Fibroblast of skin of right quadriceps (primary cell): ENCODE measurements around the gene RNF157.

Experiments
- DNase-seq: peaks from one replicate; pipeline ENCODE4 v3.0.0-alpha.2; 2013

The RNF157 gene

GRCh38 chr17:76240461-76241203 is at the start of gene RNF157:
Gene RNF157, minus strand, starts transcription at chr17:76240493. Its CDS starts 253 bp downstream, at chr17:76240240.
- DNase-seq = peak; percentile 37

GRCh38 chr17:76281573-76282371 is 41.5 kb upstream of the RNF157 start:
- no peak for DNase-seq

- no peak for DNase-seq
Observed at GRCh38 chr17:76280650-76281049, 40.4 kb upstream of the RNF157 start.

GRCh38 chr17:76279742-76280287 is 39.5 kb upstream of the RNF157 start:
- DNase-seq = no peak

GRCh38 chr17:76278952-76279741 is 38.9 kb upstream of the RNF157 start:
- DNase-seq = peak; percentile 68

GRCh38 chr17:76278268-76278908 is 38.1 kb upstream of the RNF157 start:
- DNase-seq = no peak

GRCh38 chr17:76277300-76278267 is 37.3 kb upstream of the RNF157 start:
- no peak for DNase-seq

- no peak for DNase-seq
Observed at GRCh38 chr17:76276461-76277299, 36.4 kb upstream of the RNF157 start.

GRCh38 chr17:76276069-76276431 is 35.8 kb upstream of the RNF157 start:
- DNase-seq = no peak

GRCh38 chr17:76275382-76276068 is 35.2 kb upstream of the RNF157 start:
- no peak for DNase-seq

- no peak for DNase-seq
Observed at GRCh38 chr17:76274112-76274956, 34.0 kb upstream of the RNF157 start.

GRCh38 chr17:76273445-76274111 is 33.3 kb upstream of the RNF157 start:
- DNase-seq = no peak

GRCh38 chr17:76272541-76273444 is 32.5 kb upstream of the RNF157 start:
- no peak for DNase-seq

GRCh38 chr17:76271669-76272540 is 31.6 kb upstream of the RNF157 start:
- no peak for DNase-seq

GRCh38 chr17:76270770-76271668 is 30.7 kb upstream of the RNF157 start:
- DNase-seq = no peak
